GM12878 (cell line): ENCODE results near the gene AHCY. TPM values are rescaled to one million over a fixed set of nuclear protein-coding genes. Genes with fewer than 3 reads are reported as not detected.

Experiments
- ATAC-seq: fragments of 200-7000 bp; cut with Tn5 transposase; 3 replicates; pipeline ENCODE4 v1.9.1; 2020; ENCODE audit warnings: mild to moderate bottlenecking, moderate library complexity
- BruUV-seq: library from RNA; stranded (reverse); fragments of 400-500 nt; replicated peaks from 2 replicates; lab custom pipeline; 2021; lab: Mats Ljungman, UMichigan
- CTCF ChIA-PET: fragments of 300-600 bp; sonication (Branson Sonifier 250); formaldehyde crosslinking; extraction: SDS; loops from one replicate; lab custom pipeline; 2021; ENCODE audit warnings: inconsistent platforms; lab: Yijun Ruan, JAX
- POLR2A ChIA-PET: fragments of 350-600 bp; formaldehyde crosslinking; extraction: SDS; loops from one replicate; lab custom pipeline; 2021; ENCODE audit warnings: inconsistent platforms; lab: Charles Lee
- RAD21 ChIA-PET: fragments of 300-600 bp; sonication (Branson Sonifier 250); formaldehyde crosslinking; loops from one replicate; lab custom pipeline; 2023; ENCODE audit warnings: antibody characterized with exemption; ENCODE audit not compliant: unreplicated experiment; lab: Charles Lee
- SMC1A ChIA-PET: fragments of 300-600 bp; sonication (Branson Sonifier 250); formaldehyde crosslinking; loops from one replicate; lab custom pipeline; 2023; ENCODE audit not compliant: unreplicated experiment, uncharacterized antibody; lab: Charles Lee
- DNase-seq: peaks from one replicate; pipeline ENCODE4 v3.0.0-alpha.2; 2011; ENCODE audit warnings: low read depth, low spot score
- FAIRE-seq: peaks from 3 replicates; lab custom pipeline; 2011; peaks lifted over from hg19 to GRCh38; lab: Jason Lieb, UNC
- H2AFZ ChIP-seq: 2 replicates; pipeline ENCODE4 v1.6.0; 2011; ENCODE audit warnings: low read depth, low read length, control low read depth; ENCODE audit not compliant: control insufficient read depth
- H3K27ac ChIP-seq: 2 replicates; pipeline ENCODE4 v1.5.1; 2011; ENCODE audit warnings: control low read depth; ENCODE audit not compliant: control insufficient read depth, insufficient read depth
- H3K27me3 ChIP-seq, 2 experiments: replicated peaks in 1 of 2; 2 replicates each; pipeline versions ENCODE4 v1.6.0 to v1.6.1; 2011; ENCODE audit warnings: low read length in 1 of 2; ENCODE audit not compliant: control insufficient read depth in 2 of 2, insufficient read depth in 2 of 2
- H3K36me3 ChIP-seq, 2 experiments: 2 replicates each; pipeline ENCODE4 v1.5.1; 2011; ENCODE audit warnings: low read length in 1 of 2; ENCODE audit not compliant: control insufficient read depth in 2 of 2, insufficient read depth in 2 of 2
- H3K4me1 ChIP-seq: 2 replicates; pipeline ENCODE4 v1.6.1; 2011; ENCODE audit warnings: mild to moderate bottlenecking, low read length, moderate library complexity, mixed read lengths; ENCODE audit not compliant: control insufficient read depth, insufficient read depth
- H3K4me2 ChIP-seq: 2 replicates; pipeline ENCODE4 v1.6.0; 2011; ENCODE audit warnings: control low read depth; ENCODE audit not compliant: control insufficient read depth, insufficient read depth
- H3K4me3 ChIP-seq: fragments of 200-600 bp; sonication (generic); 2 replicates; pipeline ENCODE4 v1.5.1; 2016
- H3K79me2 ChIP-seq: 2 replicates; pipeline ENCODE4 v1.6.0; 2011; ENCODE audit warnings: low read length; ENCODE audit not compliant: control insufficient read depth, insufficient read depth
- H3K9ac ChIP-seq: 2 replicates; pipeline ENCODE4 v1.8.0; 2011; ENCODE audit warnings: low read length, control low read depth, mixed read lengths; ENCODE audit not compliant: control insufficient read depth, insufficient read depth
- H3K9me3 ChIP-seq: replicated peaks from 3 replicates; pipeline ENCODE4 v1.5.1; 2011; ENCODE audit warnings: mild to moderate bottlenecking, low read length; ENCODE audit not compliant: control insufficient read depth, insufficient read depth
- H4K20me1 ChIP-seq: 2 replicates; pipeline ENCODE4 v1.6.0; 2011; ENCODE audit not compliant: control insufficient read depth, insufficient read depth
- ESRRA ChIP-seq: IDR thresholded peaks from 2 replicates; pipeline ENCODE4 v1.6.1; 2012; ENCODE audit warnings: mild to moderate bottlenecking, low read length, improper control_type of control experiment
- POLR2AphosphoS2 ChIP-seq: IDR thresholded peaks from 2 replicates; pipeline ENCODE4 v1.6.1; 2011; ENCODE audit warnings: low read depth, mild to moderate bottlenecking, low read length, improper control_type of control experiment, moderate library complexity
- WGBS: methylation state at CpG from one replicate; pipeline ENCODE4 v1.1.6; 2016; ENCODE audit warnings: low lambda C conversion rate; ENCODE audit not compliant: insufficient replicate concordance, insufficient coverage; ENCODE audit errors: missing lambda C conversion rate; 5-methylcytosine and 5-hydroxymethylcytosine counted together
- in situ Hi-C: fragments of 300-500 bp; cut with MboI; formaldehyde crosslinking; loops from 9 replicates; pipeline ENCODE4 v1.14.3; 2018; ENCODE audit warnings: mixed read lengths
- intact Hi-C: fragments of 100-400 bp; cut with micrococcal nuclease; formaldehyde crosslinking; loops from one replicate; pipeline ENCODE4 v1.14.2; 2022; ENCODE audit not compliant: unreplicated experiment
- polyA plus RNA-seq, 11 experiments: library from polyadenylated mRNA; depleted of rRNA in 4 of 11; unstranded in 6 of 11; stranded (reverse) in 5 of 11; fragments of >200 nt; fragmentation: Nextera tagmentation in 4 of 11; fragmentation: Illumina TruSeq in 1 of 11; extraction: Ambion mirVana in 4 of 11; extraction: Trizol in 1 of 11; gene quantifications; 1 replicate in 1 of 11; 2 replicates in 10 of 11; pipeline versions ENCODE4 v1.2.1 to v1.2.3, GENCODE V29; 2011 to 2016; ENCODE audit warnings: inconsistent platforms in 2 of 11, missing spikeins in 2 of 11, low read depth in 1 of 11
- total RNA-seq, 4 experiments: library from RNA; depleted of rRNA in 3 of 4; stranded (reverse); fragments of >200 nt in 3 of 4; fragmentation: Illumina TruSeq in 1 of 4; extraction: Trizol in 1 of 4; gene quantifications; 2 replicates each; pipeline versions ENCODE4 v1.2.1 to v1.2.3, GENCODE V29; 2013 to 2021

Gene AHCY
- total and polyA plus RNA-seq, 10 of the 15 experiments (the other 5 are each of a cell fraction or from before 2014, with no cell fraction given) = 84.9 to 223 (median 181) TPM

GRCh38 chr20:34301587-34302311, 1.4 kb downstream of the AHCY start:
- RAD21 ChIA-PET = interaction anchor here (1.2 to 4.8 kb wide), 4 partner anchors 11 to 214 kb away, joined by 3 to 21 read pairs (median 7); partner anchors contain the start of gene ITCH
- WGBS = 75% methylated on average over 17 of the region's 17 CpGs
- Histone ChIP-seq H2AFZ (no peak overlapping the region), H3K4me2 (peak overlapping the region; percentile 91), H3K9ac (peak overlapping the region; percentile 97; the same call in 1 of the 2 replicates), H3K27me3 (no peaks in the 10 kb centered on the region), H3K9me3 (no peaks in the 10 kb centered on the region), H3K79me2 (peaks cover 47% of the 10 kb centered on the region), H3K4me3 (peak overlapping the region; percentile 95), H3K4me1 (peaks cover 11% of the 10 kb centered on the region), H3K27ac (no peak overlapping the region), H4K20me1 (no peaks in the 10 kb centered on the region), H3K36me3 (no peaks in the 10 kb centered on the region)
- FAIRE-seq (no peak), DNase-seq (no peak), ATAC-seq (no peak)
- CTCF ChIA-PET = interaction anchor here (0.9 to 5.8 kb wide), 6 partner anchors 10 to 470 kb away, joined by 3 to 40 read pairs (median 4); partner anchors contain the start of genes DYNLRB1 and ITCH
- intact Hi-C loops (loop anchor here (2.0 kb wide), 1 partner anchor 37 kb away; no protein-coding TSS in a partner anchor), in situ Hi-C loops (no loop called here)
- SMC1A ChIA-PET = interaction anchor here (0.8 to 2.5 kb wide), 5 partner anchors 11 to 446 kb away, joined by 3 to 15 read pairs (median 5); partner anchors contain the start of gene DYNLRB1
- POLR2A ChIA-PET = interaction anchor here (0.5 to 4.7 kb wide), 5 partner anchors 61 to 419 kb away, joined by 4 to 21 read pairs (median 7); partner anchors contain the start of genes DYNLRB1, EIF2S2 and ITCH
- TF ChIP-seq ESRRA (peak; percentile 89; the same call in 1 of the 2 replicates), POLR2AphosphoS2 (no peak)
- TSS peak; percentile 77 for BruUV-seq
